Activated naive CD4-positive, alpha-beta T cell treated with anti-CD3 and anti-CD28 coated beads, Interleukin-2, amount 10 ng/mL, durations not matched to agents 7 days and 5 days (primary cell): ENCODE results near the gene BLOC1S5.

Experiments
- CTCF ChIA-PET: fragments of 350-600 bp; sonication (Branson Sonifier 250); formaldehyde crosslinking; loops from one replicate; lab custom pipeline; 2021; ENCODE audit warnings: antibody characterized with exemption; lab: Charles Lee
- DNase-seq: peaks from one replicate; pipeline ENCODE4 v3.0.0-alpha.2; 2020
- H3K27ac Mint-ChIP-seq: one replicate; pipeline ENCODE4 v1.8.0; 2021; ENCODE audit warnings: mild to moderate bottlenecking, moderate library complexity, mixed read lengths
- H3K27me3 Mint-ChIP-seq: one replicate; pipeline ENCODE4 v1.8.0; 2021; ENCODE audit warnings: mild to moderate bottlenecking, mixed read lengths
- H3K36me3 Mint-ChIP-seq: one replicate; pipeline ENCODE4 v1.8.0; 2021; ENCODE audit warnings: mixed read lengths
- H3K4me1 Mint-ChIP-seq: one replicate; pipeline ENCODE4 v1.8.0; 2021; ENCODE audit warnings: mixed read lengths
- H3K4me3 Mint-ChIP-seq: one replicate; pipeline ENCODE4 v1.8.0; 2021; ENCODE audit warnings: mild to moderate bottlenecking, moderate library complexity, mixed read lengths
- H3K9me3 Mint-ChIP-seq: one replicate; pipeline ENCODE4 v1.8.0; 2021; ENCODE audit warnings: mixed read lengths

Gene BLOC1S5

DNA sequence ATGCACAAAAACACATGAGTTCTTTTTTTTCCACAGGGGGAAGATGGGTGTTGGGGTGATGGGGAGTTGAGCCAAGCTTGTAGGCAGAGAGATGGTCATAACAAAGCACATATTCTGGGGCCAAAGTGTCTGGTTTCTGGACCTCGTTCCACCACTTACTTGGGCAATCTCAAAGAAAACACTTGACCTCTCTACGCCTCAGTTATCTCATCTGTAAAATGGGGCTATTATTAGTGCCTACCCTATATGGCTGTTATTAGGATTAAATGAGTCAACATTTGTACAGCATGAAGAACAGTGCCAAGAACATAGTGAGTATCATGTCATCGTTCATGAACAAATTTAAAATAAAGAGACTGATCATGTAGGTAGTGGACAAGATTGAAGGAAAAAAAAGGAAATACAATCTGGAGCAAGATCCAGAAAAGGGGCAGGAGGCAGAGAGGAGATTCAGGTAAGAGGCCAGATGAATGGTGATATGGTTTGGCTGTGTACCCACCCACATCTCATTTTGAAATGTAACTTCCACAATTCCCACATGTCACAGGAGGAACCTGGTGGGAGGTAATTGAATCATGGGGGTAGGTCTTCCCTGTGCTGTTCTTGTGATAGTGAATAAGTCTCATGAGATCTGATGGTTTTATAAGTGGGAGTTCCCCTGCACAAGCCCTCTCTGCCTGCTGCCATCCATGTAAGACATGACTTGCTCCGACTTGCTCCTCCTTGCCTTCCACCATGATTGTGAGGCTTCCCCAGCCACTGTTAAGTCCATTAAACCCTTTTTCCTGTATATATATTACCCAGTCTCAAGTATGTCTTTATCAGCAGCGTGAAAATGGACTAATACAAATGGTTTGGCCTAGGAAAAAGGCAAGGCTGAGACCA lies 23.9 kb upstream of the BLOC1S5 start:
- H3K27me3 Mint-ChIP-seq = no peaks in the 10 kb centered on the region
- CTCF ChIA-PET = no interaction called here
- no peak overlapping the region for H3K4me3 Mint-ChIP-seq
- no peak overlapping the region for H3K27ac Mint-ChIP-seq
- H3K4me1 Mint-ChIP-seq = no peaks in the 10 kb centered on the region
- no peak for DNase-seq
- H3K9me3 Mint-ChIP-seq = peaks cover 5% of the 10 kb centered on the region
- H3K36me3 Mint-ChIP-seq = peaks cover 60% of the 10 kb centered on the region

- Mint-ChIP-seq H3K4me1 (peaks cover 3% of the 10 kb centered on the region), H3K27me3 (no peaks in the 10 kb centered on the region), H3K4me3 (no peak overlapping the region), H3K36me3 (peaks cover 58% of the 10 kb centered on the region), H3K27ac (no peak overlapping the region), H3K9me3 (peaks cover 5% of the 10 kb centered on the region)
- CTCF ChIA-PET = no interaction called here
- DNase-seq = no peak
These were observed 22.6 kb upstream of the BLOC1S5 start for GRCh38 chr6:8086755-8087306.

GRCh38 chr6:8085053-8085511 lies 20.9 kb upstream of the BLOC1S5 start:
- H3K9me3 Mint-ChIP-seq = no peaks in the 10 kb centered on the region
- H3K27ac Mint-ChIP-seq = no peak overlapping the region
- H3K4me1 Mint-ChIP-seq = peaks cover 3% of the 10 kb centered on the region
- H3K36me3 Mint-ChIP-seq = peaks cover 54% of the 10 kb centered on the region
- CTCF ChIA-PET = interaction anchor here (0.8 kb wide), 1 partner anchor 17 kb away, joined by 3 read pairs; the partner anchor contains the start of gene EEF1E1
- H3K27me3 Mint-ChIP-seq = no peaks in the 10 kb centered on the region
- no peak overlapping the region for H3K4me3 Mint-ChIP-seq
- no peak for DNase-seq

DNA sequence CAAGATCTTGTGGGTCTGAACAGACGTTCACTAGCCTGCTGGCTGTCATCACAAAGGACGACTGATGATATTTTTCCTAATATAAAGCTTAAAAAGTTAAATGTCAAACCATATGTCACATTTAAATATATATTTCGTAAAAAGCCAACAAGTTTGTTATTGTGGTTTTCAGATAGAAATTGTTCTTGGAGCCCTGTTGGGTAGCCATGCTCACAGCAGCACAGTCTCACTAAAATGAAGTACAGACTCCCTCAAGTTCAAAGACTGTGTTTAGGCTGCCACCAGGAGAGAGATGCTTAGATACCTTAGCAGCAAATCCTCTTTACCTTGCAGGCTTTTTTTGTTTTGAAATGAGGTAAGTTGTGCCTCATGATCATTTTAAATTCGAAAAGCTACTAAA lies 20.4 kb upstream of the BLOC1S5 start:
- Mint-ChIP-seq H3K4me3 (no peak overlapping the region), H3K9me3 (no peaks in the 10 kb centered on the region), H3K27ac (no peak overlapping the region), H3K27me3 (no peaks in the 10 kb centered on the region), H3K36me3 (peaks cover 57% of the 10 kb centered on the region), H3K4me1 (peaks cover 3% of the 10 kb centered on the region)
- DNase-seq = no peak
- CTCF ChIA-PET = interaction anchor here (0.8 kb wide), 1 partner anchor 18 kb away, joined by 3 read pairs; the partner anchor contains the start of gene EEF1E1

GRCh38 chr6:8082954-8083858 lies 19.0 kb upstream of the BLOC1S5 start:
- H3K9me3 Mint-ChIP-seq = no peaks in the 10 kb centered on the region
- CTCF ChIA-PET = interaction anchor here (0.5 kb wide), 1 partner anchor 32 kb away, joined by 3 read pairs; no protein-coding TSS in a partner anchor
- no peak for DNase-seq
- no peak overlapping the region for H3K4me3 Mint-ChIP-seq
- H3K36me3 Mint-ChIP-seq = peaks cover 53% of the 10 kb centered on the region
- no peaks in the 10 kb centered on the region for H3K27me3 Mint-ChIP-seq
- peaks cover 3% of the 10 kb centered on the region for H3K4me1 Mint-ChIP-seq
- H3K27ac Mint-ChIP-seq = no peak overlapping the region

DNA sequence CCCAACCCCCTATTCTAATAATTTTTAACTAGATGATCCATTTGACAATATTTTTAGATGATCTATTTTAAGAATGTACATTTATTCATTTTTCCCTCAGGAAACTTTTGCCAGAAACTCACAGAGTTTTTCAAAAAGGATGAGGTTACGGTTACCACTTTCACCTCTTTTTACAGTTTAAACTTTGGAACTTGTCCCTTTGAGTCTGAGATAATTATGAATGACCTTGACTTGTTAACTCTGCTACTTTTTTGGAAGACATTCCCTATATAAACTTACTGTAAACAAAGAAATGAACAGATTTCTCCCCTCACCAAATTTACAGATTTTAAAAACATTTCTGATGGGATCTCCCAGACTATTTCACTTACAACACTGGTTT lies 18.4 kb upstream of the BLOC1S5 start:
- Mint-ChIP-seq H3K27me3 (no peaks in the 10 kb centered on the region), H3K27ac (no peak overlapping the region), H3K4me3 (no peak overlapping the region), H3K4me1 (peaks cover 3% of the 10 kb centered on the region), H3K36me3 (peaks cover 49% of the 10 kb centered on the region), H3K9me3 (no peaks in the 10 kb centered on the region)
- CTCF ChIA-PET = interaction anchor here (0.5 kb wide), 1 partner anchor 31 kb away, joined by 3 read pairs; no protein-coding TSS in a partner anchor
- no peak for DNase-seq

GRCh38 chr6:8080362-8081151 lies 16.4 kb upstream of the BLOC1S5 start:
- H3K27ac Mint-ChIP-seq = no peak overlapping the region
- H3K4me1 Mint-ChIP-seq = peaks cover 12% of the 10 kb centered on the region
- no peak overlapping the region for H3K4me3 Mint-ChIP-seq
- CTCF ChIA-PET = no interaction called here
- DNase-seq = no peak
- H3K36me3 Mint-ChIP-seq = peaks cover 36% of the 10 kb centered on the region
- H3K27me3 Mint-ChIP-seq = no peaks in the 10 kb centered on the region
- no peaks in the 10 kb centered on the region for H3K9me3 Mint-ChIP-seq

DNA sequence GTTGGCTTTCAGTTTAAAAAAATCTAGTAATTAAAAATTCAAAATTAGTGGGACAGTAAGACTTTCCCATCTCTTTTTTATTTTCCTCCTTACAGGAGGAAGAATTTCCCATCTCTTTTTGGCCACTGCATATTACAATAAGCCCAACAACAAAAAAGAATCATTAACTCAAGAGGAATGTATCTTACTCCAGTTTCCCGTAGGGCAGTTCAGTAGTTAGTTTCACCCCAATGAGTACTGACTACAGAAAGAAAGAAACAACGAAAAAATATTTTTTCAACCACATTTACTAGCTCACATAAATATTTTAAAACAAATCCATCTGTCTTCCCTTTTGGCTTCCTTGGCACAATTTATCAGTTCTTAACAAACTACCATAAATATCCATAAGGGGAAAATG lies 14.9 kb upstream of the BLOC1S5 start:
- Mint-ChIP-seq H3K9me3 (no peaks in the 10 kb centered on the region), H3K27ac (no peak overlapping the region), H3K27me3 (no peaks in the 10 kb centered on the region), H3K4me3 (no peak overlapping the region), H3K36me3 (peaks cover 36% of the 10 kb centered on the region), H3K4me1 (peaks cover 15% of the 10 kb centered on the region)
- DNase-seq = no peak
- CTCF ChIA-PET = no interaction called here

GRCh38 chr6:8077991-8078390 lies 13.8 kb upstream of the BLOC1S5 start:
- peaks cover 15% of the 10 kb centered on the region for H3K4me1 Mint-ChIP-seq
- no peaks in the 10 kb centered on the region for H3K9me3 Mint-ChIP-seq
- DNase-seq = no peak

GRCh38 chr6:8075704-8076103 lies 11.5 kb upstream of the BLOC1S5 start:
- H3K4me3 Mint-ChIP-seq = no peak overlapping the region
- peaks cover 21% of the 10 kb centered on the region for H3K36me3 Mint-ChIP-seq
- peaks cover 12% of the 10 kb centered on the region for H3K4me1 Mint-ChIP-seq
- H3K27ac Mint-ChIP-seq = peak overlapping the region; percentile 82
- H3K27me3 Mint-ChIP-seq = no peaks in the 10 kb centered on the region
- CTCF ChIA-PET = no interaction called here
- DNase-seq = no peak
- no peaks in the 10 kb centered on the region for H3K9me3 Mint-ChIP-seq

More at GRCh38 chr6:8077991-8078390, 13.8 kb upstream of the BLOC1S5 start:
- H3K4me3 Mint-ChIP-seq = no peak overlapping the region
- no peaks in the 10 kb centered on the region for H3K27me3 Mint-ChIP-seq
- CTCF ChIA-PET = no interaction called here
- no peak overlapping the region for H3K27ac Mint-ChIP-seq
- H3K36me3 Mint-ChIP-seq = peaks cover 29% of the 10 kb centered on the region

DNA sequence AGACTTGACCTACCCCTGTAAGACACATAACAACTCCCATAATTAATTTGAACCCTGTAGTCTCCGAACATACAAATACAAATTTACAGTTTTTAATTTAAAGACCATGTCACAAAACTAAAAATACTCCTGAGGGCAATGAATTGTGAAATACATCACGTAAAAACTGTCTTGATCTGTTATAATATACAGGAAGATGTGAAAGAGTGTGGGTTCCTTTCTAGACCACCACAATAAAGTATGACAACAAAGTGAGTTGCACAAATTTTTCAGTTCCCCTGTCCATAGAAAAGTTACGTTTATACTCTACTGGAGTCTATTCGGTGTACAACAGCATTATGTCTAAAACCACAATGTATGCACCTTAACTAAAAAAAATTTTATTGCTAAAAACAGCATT lies 11.0 kb upstream of the BLOC1S5 start:
- CTCF ChIA-PET = no interaction called here
- Mint-ChIP-seq H3K27me3 (no peaks in the 10 kb centered on the region), H3K9me3 (no peaks in the 10 kb centered on the region), H3K4me1 (peaks cover 12% of the 10 kb centered on the region), H3K4me3 (no peak overlapping the region), H3K27ac (peak overlapping the region; percentile 82), H3K36me3 (peaks cover 18% of the 10 kb centered on the region)
- DNase-seq = no peak

GRCh38 chr6:8074213-8074612 lies 10.0 kb upstream of the BLOC1S5 start:
- CTCF ChIA-PET = interaction anchor here (0.7 kb wide), 1 partner anchor 99 kb away, joined by 3 read pairs; no protein-coding TSS in a partner anchor
- H3K4me1 Mint-ChIP-seq = peaks cover 12% of the 10 kb centered on the region
- peaks cover 8% of the 10 kb centered on the region for H3K36me3 Mint-ChIP-seq
- H3K9me3 Mint-ChIP-seq = no peaks in the 10 kb centered on the region
- DNase-seq = no peak
- no peak overlapping the region for H3K27ac Mint-ChIP-seq
- H3K27me3 Mint-ChIP-seq = no peaks in the 10 kb centered on the region
- H3K4me3 Mint-ChIP-seq = no peak overlapping the region

- no peaks in the 10 kb centered on the region for H3K27me3 Mint-ChIP-seq
- peaks cover 12% of the 10 kb centered on the region for H3K4me1 Mint-ChIP-seq
- peaks cover 6% of the 10 kb centered on the region for H3K36me3 Mint-ChIP-seq
- DNase-seq = no peak
- CTCF ChIA-PET = interaction anchor here (0.7 kb wide), 1 partner anchor 98 kb away, joined by 3 read pairs; no protein-coding TSS in a partner anchor
- no peak overlapping the region for H3K4me3 Mint-ChIP-seq
- no peaks in the 10 kb centered on the region for H3K9me3 Mint-ChIP-seq
- no peak overlapping the region for H3K27ac Mint-ChIP-seq
These were observed 9.6 kb upstream of the BLOC1S5 start for GRCh38 chr6:8073758-8074157.
